ENCODE data around the gene VPS13D. TPM values are rescaled to one million over a fixed set of nuclear protein-coding genes. Genes with fewer than 3 reads are reported as not detected.

VPS13D gene
- total and polyA plus RNA-seq, 2 experiments from 2014 or later = 10.7 to 34.9 TPM

DNA sequence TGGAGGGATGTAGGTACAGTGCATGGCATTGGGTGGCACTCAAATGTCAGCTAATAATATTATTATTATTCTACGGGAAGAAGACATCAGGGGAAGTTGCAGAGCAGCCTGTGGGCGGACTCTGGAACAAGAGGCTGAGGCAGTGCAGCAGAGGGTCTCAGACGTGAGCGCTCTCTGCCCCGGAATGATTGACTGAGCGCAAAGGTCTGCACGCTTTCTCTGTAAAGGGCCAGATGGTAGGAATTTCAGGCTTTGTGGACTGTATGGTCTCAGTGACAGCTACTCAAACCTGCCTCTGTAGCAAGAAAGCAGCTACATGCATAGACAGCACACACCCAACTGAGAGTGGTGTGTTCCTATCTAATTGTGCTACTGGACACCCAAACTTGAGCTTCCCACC, 29.6 kb upstream of the VPS13D start:
- Histone ChIP-seq H3K4me1 (ENCODE audit: insufficient read depth) (peaks cover 20% of the 10 kb centered on the region), H3K36me3 (ENCODE audit: insufficient read depth) (no peaks in the 10 kb centered on the region), H4K20me1 (replicated peaks; ENCODE audit: insufficient read depth) (no peaks in the 10 kb centered on the region), H3K27me3 (ENCODE audit: insufficient read depth) (no peaks in the 10 kb centered on the region), H2AFZ (no peak overlapping the region), H3K4me2 (no peak overlapping the region), H3F3A (replicated peaks; ENCODE audit: low read depth) (peaks cover 3% of the 10 kb centered on the region; the same call in 1 of the 2 replicates), H3K9me2 (ENCODE audit: insufficient read depth) (no peaks in the 10 kb centered on the region), H3K4me3 (no peak overlapping the region), H3K27ac (ENCODE audit: low read depth) (no peak overlapping the region), H3K79me2 (replicated peaks; ENCODE audit: insufficient read depth) (no peaks in the 10 kb centered on the region)
- ATAC-seq (no peak), DNase-seq (ENCODE audit: low spot score) (no peak)
- H3K27me3 Mint-ChIP-seq (ENCODE audit: insufficient read depth, low read depth, poor library complexity) = peaks cover 9% of the 10 kb centered on the region
- H3K4me1 Mint-ChIP-seq = peaks cover 28% of the 10 kb centered on the region
- no peak overlapping the region for H3K27ac Mint-ChIP-seq
- no peak overlapping the region for H3K4me3 Mint-ChIP-seq
- no peaks in the 10 kb centered on the region for H3K9me3 Mint-ChIP-seq
- no peaks in the 10 kb centered on the region; the same call in 2 of the 3 replicates for H3K36me3 Mint-ChIP-seq (ENCODE audit: low read depth)
- no peak for TF ChIP-seq CTCF (conservative IDR thresholded peaks at IDR 0.05; ENCODE audit: low read depth in 2 of 2)
- TF ChIP-seq EZH2 (IDR thresholded peaks at IDR 0.05; ENCODE audit: low read depth, unreplicated experiment) = no peak
- TF ChIP-seq ZNF331 (CRISPR knock-in tag; IDR thresholded peaks at IDR 0.05; ENCODE audit: low read depth) = no peak
- TF ChIP-seq EZH2phosphoT487 (IDR thresholded peaks at IDR 0.05; ENCODE audit: unreplicated experiment) = no peak
- no peak for TF ChIP-seq STAT1 (IDR thresholded peaks at IDR 0.05; ENCODE audit: unreplicated experiment)
- TF ChIP-seq, protein P1, sequence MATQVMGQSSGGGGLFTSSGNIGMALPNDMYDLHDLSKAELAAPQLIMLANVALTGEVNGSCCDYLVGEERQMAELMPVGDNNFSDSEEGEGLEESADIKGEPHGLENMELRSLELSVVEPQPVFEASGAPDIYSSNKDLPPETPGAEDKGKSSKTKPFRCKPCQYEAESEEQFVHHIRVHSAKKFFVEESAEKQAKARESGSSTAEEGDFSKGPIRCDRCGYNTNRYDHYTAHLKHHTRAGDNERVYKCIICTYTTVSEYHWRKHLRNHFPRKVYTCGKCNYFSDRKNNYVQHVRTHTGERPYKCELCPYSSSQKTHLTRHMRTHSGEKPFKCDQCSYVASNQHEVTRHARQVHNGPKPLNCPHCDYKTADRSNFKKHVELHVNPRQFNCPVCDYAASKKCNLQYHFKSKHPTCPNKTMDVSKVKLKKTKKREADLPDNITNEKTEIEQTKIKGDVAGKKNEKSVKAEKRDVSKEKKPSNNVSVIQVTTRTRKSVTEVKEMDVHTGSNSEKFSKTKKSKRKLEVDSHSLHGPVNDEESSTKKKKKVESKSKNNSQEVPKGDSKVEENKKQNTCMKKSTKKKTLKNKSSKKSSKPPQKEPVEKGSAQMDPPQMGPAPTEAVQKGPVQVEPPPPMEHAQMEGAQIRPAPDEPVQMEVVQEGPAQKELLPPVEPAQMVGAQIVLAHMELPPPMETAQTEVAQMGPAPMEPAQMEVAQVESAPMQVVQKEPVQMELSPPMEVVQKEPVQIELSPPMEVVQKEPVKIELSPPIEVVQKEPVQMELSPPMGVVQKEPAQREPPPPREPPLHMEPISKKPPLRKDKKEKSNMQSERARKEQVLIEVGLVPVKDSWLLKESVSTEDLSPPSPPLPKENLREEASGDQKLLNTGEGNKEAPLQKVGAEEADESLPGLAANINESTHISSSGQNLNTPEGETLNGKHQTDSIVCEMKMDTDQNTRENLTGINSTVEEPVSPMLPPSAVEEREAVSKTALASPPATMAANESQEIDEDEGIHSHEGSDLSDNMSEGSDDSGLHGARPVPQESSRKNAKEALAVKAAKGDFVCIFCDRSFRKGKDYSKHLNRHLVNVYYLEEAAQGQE (IDR thresholded peaks at IDR 0.05; ENCODE audit: unreplicated experiment) = no peak
- TF ChIP-seq ZNF462 (CRISPR knock-in tag; IDR thresholded peaks at IDR 0.05) = no peak
- TF ChIP-seq NANOG (IDR thresholded peaks at IDR 0.05; ENCODE audit: borderline replicate concordance) = no peak

Measured in GM23338 (cell line).